Prostate gland (tissue), 2 donors: ENCODE measurements around the gene FAM177B. TPM values are rescaled to one million over a fixed set of nuclear protein-coding genes. Genes with fewer than 3 reads are reported as not detected.
"Not testable (repeated sequence)": the region's sequence is repeated elsewhere in the genome, so short reads cannot be mapped to it uniquely, and the experiment has no call there.

Source experiments
- DNase-seq: peaks from one replicate; pipeline ENCODE4 v3.0.0-alpha.2; 2019; ENCODE audit warnings: low spot score
- H3K27ac ChIP-seq, 2 donors: fragments of 200-600 bp; sonication (generic); 2 replicates each; pipeline ENCODE4 v1.5.1; 2017 to 2019
- H3K27me3 ChIP-seq: fragments of 200-600 bp; sonication (generic); replicated peaks from 2 replicates; pipeline ENCODE4 v1.5.1; 2019; ENCODE audit not compliant: insufficient read depth
- H3K36me3 ChIP-seq, 2 donors: fragments of 200-600 bp; sonication (generic); 1 replicate in 1 of 2; 2 replicates in 1 of 2; pipeline versions ENCODE4 v1.5.1 to v1.8.1; 2017 to 2019
- H3K4me1 ChIP-seq: fragments of 200-600 bp; sonication (generic); replicated peaks from 2 replicates; pipeline ENCODE4 v1.5.1; 2019
- H3K4me3 ChIP-seq, 2 donors: fragments of 200-600 bp; sonication (generic); 2 replicates each; pipeline ENCODE4 v1.5.1; 2017 to 2019
- H3K9me3 ChIP-seq: fragments of 200-600 bp; sonication (generic); 2 replicates; pipeline ENCODE4 v1.5.1; 2017
- CTCF ChIP-seq, 4 experiments: fragments of 200-600 bp in 2 of 4; fragments of 450-650 bp in 2 of 4; sonication (generic) in 2 of 4; IDR thresholded peaks; 1 replicate in 3 of 4; 2 replicates in 1 of 4; pipeline ENCODE4 v1.5.1; 2016 to 2019; ENCODE audit warnings: antibody characterized with exemption in 4 of 4, mild to moderate bottlenecking in 2 of 4, moderate library complexity in 2 of 4
- POLR2A ChIP-seq: fragments of 450-650 bp; IDR thresholded peaks from one replicate; pipeline ENCODE4 v1.6.1; 2016; ENCODE audit warnings: antibody characterized with exemption, mild to moderate bottlenecking
- POLR2AphosphoS5 ChIP-seq: sonication (generic); formaldehyde crosslinking; IDR thresholded peaks from one replicate; pipeline ENCODE4 v1.6.1; 2017; ENCODE audit warnings: antibody characterized with exemption
- WGBS: methylation state at CpG from one replicate; pipeline ENCODE4 v1.1.5; 2018; 5-methylcytosine and 5-hydroxymethylcytosine counted together
- intact Hi-C: fragments of 100-400 bp; cut with DNase I; formaldehyde crosslinking; loops from one replicate; pipeline ENCODE4 v1.14.2; 2022
- total RNA-seq, 2 donors: library from RNA; depleted of rRNA; stranded (reverse); fragments of >200 nt; gene quantifications; one replicate each; pipeline ENCODE4 v1.1.0, GENCODE V29; 2016

Gene FAM177B
- total RNA-seq, 2 donors from 2014 or later = 0.23 to 0.51 TPM

GRCh38 chr1:222736470-222736869 lies 532 bp upstream of the FAM177B start:
- DNase-seq = no peak
- no peaks in the 10 kb centered on the region for H3K27me3 ChIP-seq
- WGBS = 64% methylated on average over 5 of the region's 5 CpGs
- H3K9me3 ChIP-seq = no peaks in the 10 kb centered on the region
- H3K27ac ChIP-seq = peak overlapping the region in 1 of 2 donors; percentile 10
- H3K4me3 ChIP-seq = no peak overlapping the region
- TF ChIP-seq POLR2AphosphoS5 (no peak), CTCF (IDR thresholded peaks at IDR 0.05) (no peak), POLR2A (no peak)
- intact Hi-C loops = loop anchor here (5.0 kb wide), 2 partner anchors 346 to 386 kb away; no protein-coding TSS in a partner anchor
- H3K36me3 ChIP-seq = no peaks in the 10 kb centered on the region
- no peaks in the 10 kb centered on the region for H3K4me1 ChIP-seq

GRCh38 chr1:222739465-222739864 lies 2.5 kb downstream of the FAM177B start:
- no peak for TF ChIP-seq CTCF (IDR thresholded peaks at IDR 0.05)
- no peak for TF ChIP-seq POLR2A
- TF ChIP-seq POLR2AphosphoS5 = no peak
- H3K27ac ChIP-seq = no peak overlapping the region
- no peaks in the 10 kb centered on the region for H3K27me3 ChIP-seq
- WGBS = 64% methylated on average over 2 of the region's 2 CpGs
- H3K4me3 ChIP-seq = no peak overlapping the region
- no peaks in the 10 kb centered on the region for H3K9me3 ChIP-seq
- no peaks in the 10 kb centered on the region for H3K4me1 ChIP-seq
- H3K36me3 ChIP-seq = no peaks in the 10 kb centered on the region
- intact Hi-C loops = loop anchor here (5.0 kb wide), 2 partner anchors 343 to 383 kb away; no protein-coding TSS in a partner anchor
- DNase-seq = no peak

GRCh38 chr1:222739929-222740328 lies 2.9 kb downstream of the FAM177B start:
- no peak overlapping the region for H3K27ac ChIP-seq
- intact Hi-C loops = loop anchor here (5.0 to 10.0 kb wide), 3 partner anchors 342 to 945 kb away; no protein-coding TSS in a partner anchor

GRCh38 chr1:222741630-222742457 lies 4.8 kb downstream of the FAM177B start:
- 91% methylated on average over 5 of the region's 5 CpGs for WGBS
- H3K36me3 ChIP-seq, DNase-seq, H3K27ac ChIP-seq, H3K27me3 ChIP-seq, H3K4me1 ChIP-seq, H3K4me3 ChIP-seq, H3K9me3 ChIP-seq: not testable (repeated sequence)
- intact Hi-C loops = loop anchor here (10.0 kb wide), 1 partner anchor 943 kb away; no protein-coding TSS in a partner anchor

More at GRCh38 chr1:222739929-222740328, 2.9 kb downstream of the FAM177B start:
- H3K27me3 ChIP-seq = no peaks in the 10 kb centered on the region
- DNase-seq = no peak
- no peaks in the 10 kb centered on the region for H3K4me1 ChIP-seq
- H3K9me3 ChIP-seq = no peaks in the 10 kb centered on the region
- no peaks in the 10 kb centered on the region for H3K36me3 ChIP-seq
- no peak overlapping the region for H3K4me3 ChIP-seq
- TF ChIP-seq POLR2AphosphoS5 (no peak), CTCF (IDR thresholded peaks at IDR 0.05) (no peak), POLR2A (no peak)
- 69% methylated on average over 1 of the region's 1 CpG for WGBS

GRCh38 chr1:222749927-222750326 lies 12.9 kb downstream of the FAM177B start:
- Histone ChIP-seq H3K27me3 (no peaks in the 10 kb centered on the region), H3K9me3 (no peaks in the 10 kb centered on the region), H3K36me3 (no peaks in the 10 kb centered on the region), H3K4me3 (no peak overlapping the region), H3K27ac (no peak overlapping the region), H3K4me1 (no peaks in the 10 kb centered on the region)
- DNase-seq = no peak
- intact Hi-C loops = loop anchor here (10.0 kb wide), 1 partner anchor 935 kb away; no protein-coding TSS in a partner anchor
- TF ChIP-seq POLR2AphosphoS5 = no peak
- no peak for TF ChIP-seq CTCF (IDR thresholded peaks at IDR 0.05)
- no peak for TF ChIP-seq POLR2A
